Measurements from ENCODE around the gene ADCK1. TPM values are rescaled to one million over a fixed set of nuclear protein-coding genes. Genes with fewer than 3 reads are reported as not detected.

The ADCK1 gene
- total and polyA plus RNA-seq, 9 of the 15 experiments (the other 6 are each of a cell fraction or from before 2014, with no cell fraction given) = 2.8 to 8.9 (median 4.3) TPM

- Histone ChIP-seq H3K27ac (ENCODE audit: extremely low read depth, low read depth, low read length) (no peak overlapping the region), H3K4me1 (replicated peaks in 1 of 2; ENCODE audit: control insufficient read depth in 2 of 2, insufficient read depth in 2 of 2, low read length in 2 of 2) (peaks cover 25 to 30% of the 10 kb centered on the region in 2 experiments), H3K36me3 (ENCODE audit: control insufficient read depth, insufficient read depth, low read length) (no peaks in the 10 kb centered on the region), H3K27me3 (ENCODE audit: control insufficient read depth in 2 of 2, insufficient read depth in 2 of 2, low read length in 2 of 2) (no peaks in the 10 kb centered on the region), H3K9ac (ENCODE audit: insufficient read depth in 1 of 2, low read depth in 2 of 2, low read length in 2 of 2) (no peak overlapping the region; a peak in 1 of 4 replicates), H3K79me2 (ENCODE audit: control insufficient read depth, insufficient read depth, low read length) (no peaks in the 10 kb centered on the region), H3K4me2 (ENCODE audit: insufficient read depth, low read length) (no peak overlapping the region), H3K9me3 (replicated peaks; ENCODE audit: control insufficient read depth, insufficient read depth, low read depth, low read length) (no peaks in the 10 kb centered on the region), H4K20me1 (replicated peaks; ENCODE audit: control insufficient read depth, insufficient read depth, low read length) (no peaks in the 10 kb centered on the region), H3K4me3 (no peak overlapping the region), H3K9me1 (ENCODE audit: control insufficient read depth, insufficient read depth, low read length) (no peaks in the 10 kb centered on the region), H2AFZ (ENCODE audit: low read depth, low read length) (no peak overlapping the region)
- ATAC-seq (no peak), FAIRE-seq (no peak), DNase-seq (ENCODE audit: extremely low read depth in 1 of 4, low spot score in 3 of 4) (no peak)
- BruUV-seq (replicated peaks) = no TSS peak
- ChIA-PET POLR2A (no interaction called here), CTCF (ENCODE audit: low intra/inter-chr PET ratio) (no interaction called here)
- in situ Hi-C loops (cut with MboI) = loop anchor here (5.0 kb wide), 1 partner anchor 95 kb away; no protein-coding TSS in a partner anchor
- intact Hi-C loops (cut with micrococcal nuclease) = loop anchor here (10.0 kb wide), 1 partner anchor 288 kb away; no protein-coding TSS in a partner anchor
- no peak for TF ChIP-seq WHSC1 (IDR thresholded peaks at IDR 0.05; ENCODE audit: low read length)
- no peak for TF ChIP-seq ZFX (CRISPR knock-in tag; IDR thresholded peaks at IDR 0.05)
- TF ChIP-seq SMARCA4 (IDR thresholded peaks at IDR 0.05) = no peak
- no peak for TF ChIP-seq HOMEZ (CRISPR knock-in tag; IDR thresholded peaks at IDR 0.05)
- no peak for TF ChIP-seq MTF1 (CRISPR knock-in tag; IDR thresholded peaks at IDR 0.05; ENCODE audit: borderline replicate concordance)
- no peak for TF ChIP-seq MEF2D (tag; conservative IDR thresholded peaks at IDR 0.05; ENCODE audit: low read depth)
- TF ChIP-seq KLF6 (CRISPR knock-in tag; IDR thresholded peaks at IDR 0.05; ENCODE audit: borderline replicate concordance) = no peak
- no peak for TF ChIP-seq NR1H2 (CRISPR knock-in tag; IDR thresholded peaks at IDR 0.05)
- TF ChIP-seq RBM17 (IDR thresholded peaks at IDR 0.05; ENCODE audit: borderline replicate concordance, low read depth, low read length) = no peak
- 79% methylated on average over 2 of the region's 3 CpGs for WGBS (ENCODE audit: insufficient coverage, low coverage, missing lambda C conversion rate)
Measured at GRCh38 chr14:77866932-77867331, 67.0 kb downstream of the ADCK1 start.

All from K562 (cell line).